MM.1S (cell line): ENCODE results near the gene RPS6KA2.
A peak's percentile ranks its signal among the peaks of the same experiment; 100 is the strongest.
"Not testable (repeated sequence)": the region's sequence is repeated elsewhere in the genome, so short reads cannot be mapped to it uniquely, and the experiment has no call there.

Source experiments
- DNase-seq: peaks from one replicate; pipeline ENCODE4 v3.0.0-alpha.2; 2015
- H2AFZ ChIP-seq: fragments of 300-600 bp; sonication (generic); 2 replicates; pipeline ENCODE4 v1.6.0; 2016; ENCODE audit warnings: antibody characterized with exemption, low read length
- H3F3A ChIP-seq: fragments of 300-600 bp; sonication (generic); 2 replicates; pipeline ENCODE4 v1.6.1; 2016; ENCODE audit warnings: mild to moderate bottlenecking, antibody characterized with exemption, low read length, moderate library complexity, mixed read lengths; ENCODE audit not compliant: insufficient read depth
- H3K27ac ChIP-seq: fragments of 300-600 bp; sonication (generic); 2 replicates; pipeline ENCODE4 v1.5.1; 2016; ENCODE audit warnings: mild to moderate bottlenecking, low read length
- H3K27me3 ChIP-seq: fragments of 300-600 bp; sonication (generic); replicated peaks from 2 replicates; pipeline ENCODE4 v1.6.0; 2016; ENCODE audit warnings: low read length; ENCODE audit not compliant: insufficient read depth
- H3K36me3 ChIP-seq: fragments of 300-600 bp; sonication (generic); replicated peaks from 2 replicates; pipeline ENCODE4 v1.6.1; 2016; ENCODE audit warnings: mild to moderate bottlenecking, low read length, mixed read lengths; ENCODE audit not compliant: insufficient read depth
- H3K4me1 ChIP-seq: fragments of 300-600 bp; sonication (generic); 2 replicates; pipeline ENCODE4 v1.6.1; 2016; ENCODE audit warnings: low read length, mixed read lengths
- H3K4me2 ChIP-seq: fragments of 300-600 bp; sonication (generic); 2 replicates; pipeline ENCODE4 v1.6.0; 2016; ENCODE audit warnings: low read depth, low read length
- H3K4me3 ChIP-seq: fragments of 300-600 bp; sonication (generic); 2 replicates; pipeline ENCODE4 v1.5.1; 2016; ENCODE audit warnings: low read length, mixed read lengths
- H3K79me2 ChIP-seq: fragments of 300-600 bp; sonication (generic); 2 replicates; pipeline ENCODE4 v1.6.1; 2016; ENCODE audit warnings: mixed run types, low read length, mixed read lengths
- H3K9ac ChIP-seq: fragments of 300-600 bp; sonication (generic); 2 replicates; pipeline ENCODE4 v1.6.1; 2016; ENCODE audit warnings: low read length, mixed read lengths
- H3K9me2 ChIP-seq: fragments of 300-600 bp; sonication (generic); replicated peaks from 2 replicates; pipeline ENCODE4 v1.6.1; 2016; ENCODE audit warnings: mild to moderate bottlenecking, low read length, mixed read lengths; ENCODE audit not compliant: insufficient read depth
- H3K9me3 ChIP-seq: fragments of 300-600 bp; sonication (generic); replicated peaks from 2 replicates; pipeline ENCODE4 v1.6.1; 2016; ENCODE audit warnings: mild to moderate bottlenecking, low read length, mixed read lengths; ENCODE audit not compliant: insufficient read depth
- H4K20me1 ChIP-seq: fragments of 300-600 bp; sonication (generic); 2 replicates; pipeline ENCODE4 v1.6.1; 2016; ENCODE audit warnings: mild to moderate bottlenecking, low read length, moderate library complexity, mixed read lengths; ENCODE audit not compliant: insufficient read depth
- CTCF ChIP-seq: fragments of 300-600 bp; sonication (generic); IDR thresholded peaks from 2 replicates; pipeline ENCODE4 v1.5.1; 2016; ENCODE audit warnings: antibody characterized with exemption, low read length, mixed read lengths
- EZH2 ChIP-seq: fragments of 300-600 bp; sonication (generic); optimal IDR thresholded peaks from 2 replicates; pipeline ENCODE3; 2017; ENCODE audit warnings: low read depth, mild to moderate bottlenecking, antibody characterized with exemption, low read length, mixed read lengths
- EZH2phosphoT487 ChIP-seq: fragments of 300-600 bp; sonication (generic); IDR thresholded peaks from 2 replicates; pipeline ENCODE4 v1.6.1; 2018; ENCODE audit warnings: antibody characterized with exemption, low read length

The RPS6KA2 gene

GRCh38 chr6:166365806-166366205 lies 261.2 kb downstream of the RPS6KA2 start:
- Histone ChIP-seq H3K36me3 (no peaks in the 10 kb centered on the region), H3F3A (peaks cover 13% of the 10 kb centered on the region; the same call in 1 of the 2 replicates), H3K9me3 (no peaks in the 10 kb centered on the region), H3K27ac (peak overlapping the region; percentile 58; the same call in 1 of the 2 replicates), H3K9ac (peak overlapping the region; percentile 18; the same call in 1 of the 2 replicates), H3K4me1 (peaks cover 15% of the 10 kb centered on the region), H3K27me3 (no peaks in the 10 kb centered on the region), H3K79me2 (no peaks in the 10 kb centered on the region), H4K20me1 (no peaks in the 10 kb centered on the region), H2AFZ (no peak overlapping the region), H3K4me2 (peak overlapping the region; percentile 73), H3K4me3 (0 out of 2 replicates have a peak overlapping the region, but pooled peaks have one; percentile 15), H3K9me2 (no peaks in the 10 kb centered on the region)
- TF ChIP-seq EZH2phosphoT487 (no peak), EZH2 (no peak), CTCF (no peak)
- peak; percentile 7 for DNase-seq

GRCh38 chr6:166365221-166365620 lies 261.8 kb downstream of the RPS6KA2 start:
- Histone ChIP-seq H3K9ac (no peak overlapping the region), H3K4me2 (peak overlapping the region; percentile 73), H3K9me3 (no peaks in the 10 kb centered on the region), H4K20me1 (no peaks in the 10 kb centered on the region), H3F3A (peaks cover 13% of the 10 kb centered on the region; the same call in 1 of the 2 replicates), H3K9me2 (no peaks in the 10 kb centered on the region), H3K4me1 (peaks cover 15% of the 10 kb centered on the region), H3K27ac (peak overlapping the region; percentile 58; the same call in 1 of the 2 replicates), H3K4me3 (0 out of 2 replicates have a peak overlapping the region, but pooled peaks have one; percentile 15), H2AFZ (no peak overlapping the region), H3K27me3 (no peaks in the 10 kb centered on the region), H3K79me2 (no peaks in the 10 kb centered on the region), H3K36me3 (no peaks in the 10 kb centered on the region)
- peak; percentile 6 for DNase-seq
- TF ChIP-seq EZH2phosphoT487: no peak
- TF ChIP-seq EZH2: no peak
- no peak for TF ChIP-seq CTCF

GRCh38 chr6:166364456-166364855 lies 262.6 kb downstream of the RPS6KA2 start:
- no peaks in the 10 kb centered on the region for H3K79me2 ChIP-seq
- peak overlapping the region; percentile 73 for H3K4me2 ChIP-seq
- H3K36me3 ChIP-seq: no peaks in the 10 kb centered on the region
- TF ChIP-seq EZH2phosphoT487: no peak
- TF ChIP-seq EZH2: no peak
- TF ChIP-seq CTCF: no peak
- DNase-seq: no peak
- H3K4me3 ChIP-seq: no peak overlapping the region
- H3K27ac ChIP-seq: peak overlapping the region; percentile 58; the same call in 1 of the 2 replicates
- no peaks in the 10 kb centered on the region for H3K9me2 ChIP-seq
- no peaks in the 10 kb centered on the region for H3K9me3 ChIP-seq
- peaks cover 13% of the 10 kb centered on the region; the same call in 1 of the 2 replicates for H3F3A ChIP-seq
- no peak overlapping the region for H2AFZ ChIP-seq
- no peak overlapping the region for H3K9ac ChIP-seq
- no peaks in the 10 kb centered on the region for H3K27me3 ChIP-seq
- H4K20me1 ChIP-seq: no peaks in the 10 kb centered on the region
- peaks cover 15% of the 10 kb centered on the region for H3K4me1 ChIP-seq

GRCh38 chr6:166362427-166362826 lies 264.6 kb downstream of the RPS6KA2 start:
- Histone ChIP-seq H3F3A (peaks cover 13% of the 10 kb centered on the region; the same call in 1 of the 2 replicates), H3K4me1 (peaks cover 15% of the 10 kb centered on the region)
- H3K79me2 ChIP-seq, H3K4me2 ChIP-seq, H4K20me1 ChIP-seq, H3K9ac ChIP-seq, H3K27ac ChIP-seq, H3K27me3 ChIP-seq, DNase-seq, H3K36me3 ChIP-seq, H3K9me3 ChIP-seq, H3K9me2 ChIP-seq, H3K4me3 ChIP-seq, H2AFZ ChIP-seq: not testable (repeated sequence)
